ENCODE measurements around the gene XAGE2. TPM values are rescaled to one million over a fixed set of nuclear protein-coding genes. Genes with fewer than 3 reads are reported as not detected.

Gene XAGE2
- total RNA-seq, 1 experiment from 2014 or later = not detected

GRCh38 chrX:52415304-52415703 is 46.5 kb downstream of the XAGE2 start:
- H3K27me3 ChIP-seq (ENCODE audit: low read length) = no peaks in the 10 kb centered on the region
- no peak for DNase-seq
- H3K9me2 ChIP-seq (replicated peaks; ENCODE audit: insufficient read depth, low read length) = no peaks in the 10 kb centered on the region
- no peaks in the 10 kb centered on the region for H4K20me1 ChIP-seq (ENCODE audit: insufficient read depth, low read depth, low read length)
- no peaks in the 10 kb centered on the region for H3K9me3 ChIP-seq (ENCODE audit: low read length)
- H3K27ac ChIP-seq (ENCODE audit: low read length) = no peak overlapping the region
- H3K4me1 ChIP-seq (ENCODE audit: low read length) = no peaks in the 10 kb centered on the region
- no peaks in the 10 kb centered on the region for H3K79me2 ChIP-seq (ENCODE audit: low read length)
- no peak overlapping the region for H3K4me3 ChIP-seq (ENCODE audit: low read length)
- H3K9ac ChIP-seq (ENCODE audit: low read length) = no peak overlapping the region
- no peak overlapping the region for H2AFZ ChIP-seq (ENCODE audit: low read length)
- no peak overlapping the region for H3K4me2 ChIP-seq (ENCODE audit: low read depth, low read length, poor library complexity, severe bottlenecking)
- no peaks in the 10 kb centered on the region for H3K36me3 ChIP-seq (ENCODE audit: insufficient read depth, low read length)

- no peak overlapping the region for H3K27ac ChIP-seq (ENCODE audit: low read length)
- H4K20me1 ChIP-seq (ENCODE audit: insufficient read depth, low read depth, low read length) = no peaks in the 10 kb centered on the region
- DNase-seq = no peak
- H3K4me2 ChIP-seq (ENCODE audit: low read depth, low read length, poor library complexity, severe bottlenecking) = no peak overlapping the region
- no peaks in the 10 kb centered on the region for H3K36me3 ChIP-seq (ENCODE audit: insufficient read depth, low read length)
- no peaks in the 10 kb centered on the region for H3K9me2 ChIP-seq (replicated peaks; ENCODE audit: insufficient read depth, low read length)
- no peaks in the 10 kb centered on the region for H3K4me1 ChIP-seq (ENCODE audit: low read length)
- H3K4me3 ChIP-seq (ENCODE audit: low read length) = no peak overlapping the region
- no peak overlapping the region for H2AFZ ChIP-seq (ENCODE audit: low read length)
- no peaks in the 10 kb centered on the region for H3K27me3 ChIP-seq (ENCODE audit: low read length)
- H3K79me2 ChIP-seq (ENCODE audit: low read length) = no peaks in the 10 kb centered on the region
- H3K9me3 ChIP-seq (ENCODE audit: low read length) = no peaks in the 10 kb centered on the region
- H3K9ac ChIP-seq (ENCODE audit: low read length) = no peak overlapping the region
Measured at GRCh38 chrX:52416816-52417215, 48.0 kb downstream of the XAGE2 start.

DNA sequence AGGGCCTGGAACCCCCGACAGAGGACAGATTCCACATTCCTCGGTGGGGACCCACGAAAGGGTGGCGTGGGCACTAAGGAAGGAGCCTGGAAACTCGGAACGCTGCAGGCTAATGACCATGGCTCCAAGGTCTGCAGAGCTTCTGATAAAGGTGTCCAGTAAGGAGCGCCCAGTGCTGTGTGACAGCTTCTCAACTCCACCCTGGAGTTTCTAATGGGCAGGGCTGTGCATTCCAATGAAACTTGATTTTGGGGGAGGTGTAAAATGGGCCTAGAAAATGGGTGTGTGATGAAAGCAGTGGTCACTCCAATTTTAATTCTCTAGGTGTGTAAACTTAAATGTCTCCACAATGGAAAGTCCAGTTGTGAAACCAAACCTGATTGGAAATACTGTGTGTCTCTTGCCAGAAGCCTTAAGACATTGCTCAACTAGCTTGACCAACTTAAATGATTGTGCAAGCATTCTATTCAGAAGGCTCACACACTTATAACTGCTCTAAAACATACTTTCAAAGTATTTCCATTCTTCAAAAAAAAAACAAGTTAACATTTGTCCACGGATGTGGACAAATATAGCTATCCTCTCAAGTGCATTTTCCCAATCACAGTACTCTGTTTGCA is 52.1 kb downstream of the XAGE2 start:
- no peaks in the 10 kb centered on the region for H3K4me1 ChIP-seq (ENCODE audit: low read length)

GRCh38 chrX:52422884-52423283 is 54.1 kb downstream of the XAGE2 start:
- H4K20me1 ChIP-seq (ENCODE audit: insufficient read depth, low read depth, low read length) = no peaks in the 10 kb centered on the region
- H3K9me3 ChIP-seq (ENCODE audit: low read length) = no peaks in the 10 kb centered on the region
- DNase-seq = no peak
- no peak overlapping the region for H3K27ac ChIP-seq (ENCODE audit: low read length)
- H2AFZ ChIP-seq (ENCODE audit: low read length) = no peak overlapping the region
- H3K4me3 ChIP-seq (ENCODE audit: low read length) = no peak overlapping the region
- no peaks in the 10 kb centered on the region for H3K79me2 ChIP-seq (ENCODE audit: low read length)
- no peaks in the 10 kb centered on the region for H3K36me3 ChIP-seq (ENCODE audit: insufficient read depth, low read length)
- no peaks in the 10 kb centered on the region for H3K27me3 ChIP-seq (ENCODE audit: low read length)
- no peaks in the 10 kb centered on the region for H3K9me2 ChIP-seq (replicated peaks; ENCODE audit: insufficient read depth, low read length)
- H3K9ac ChIP-seq (ENCODE audit: low read length) = no peak overlapping the region
- no peak overlapping the region for H3K4me2 ChIP-seq (ENCODE audit: low read depth, low read length, poor library complexity, severe bottlenecking)
- no peaks in the 10 kb centered on the region for H3K4me1 ChIP-seq (ENCODE audit: low read length)

More for the DNA sequence above, 52.1 kb downstream of the XAGE2 start:
- H3K36me3 ChIP-seq (ENCODE audit: insufficient read depth, low read length) = no peaks in the 10 kb centered on the region
- no peak overlapping the region for H3K4me2 ChIP-seq (ENCODE audit: low read depth, low read length, poor library complexity, severe bottlenecking)
- no peaks in the 10 kb centered on the region for H3K9me3 ChIP-seq (ENCODE audit: low read length)
- no peaks in the 10 kb centered on the region for H3K27me3 ChIP-seq (ENCODE audit: low read length)
- H3K27ac ChIP-seq (ENCODE audit: low read length) = no peak overlapping the region
- no peaks in the 10 kb centered on the region for H3K79me2 ChIP-seq (ENCODE audit: low read length)
- no peak for DNase-seq
- H2AFZ ChIP-seq (ENCODE audit: low read length) = no peak overlapping the region
- no peak overlapping the region for H3K4me3 ChIP-seq (ENCODE audit: low read length)
- H3K9ac ChIP-seq (ENCODE audit: low read length) = no peak overlapping the region
- H4K20me1 ChIP-seq (ENCODE audit: insufficient read depth, low read depth, low read length) = no peaks in the 10 kb centered on the region
- no peaks in the 10 kb centered on the region for H3K9me2 ChIP-seq (replicated peaks; ENCODE audit: insufficient read depth, low read length)

GRCh38 chrX:52424656-52425055 is 55.8 kb downstream of the XAGE2 start:
- Histone ChIP-seq H3K4me2 (ENCODE audit: low read depth, low read length, poor library complexity, severe bottlenecking) (no peak overlapping the region), H3K9ac (ENCODE audit: low read length) (no peak overlapping the region), H3K4me3 (ENCODE audit: low read length) (no peak overlapping the region), H3K4me1 (ENCODE audit: low read length) (no peaks in the 10 kb centered on the region), H2AFZ (ENCODE audit: low read length) (no peak overlapping the region), H3K36me3 (ENCODE audit: insufficient read depth, low read length) (no peaks in the 10 kb centered on the region), H3K9me3 (ENCODE audit: low read length) (no peaks in the 10 kb centered on the region), H4K20me1 (ENCODE audit: insufficient read depth, low read depth, low read length) (no peaks in the 10 kb centered on the region), H3K27ac (ENCODE audit: low read length) (no peak overlapping the region), H3K27me3 (ENCODE audit: low read length) (no peaks in the 10 kb centered on the region), H3K79me2 (ENCODE audit: low read length) (no peaks in the 10 kb centered on the region), H3K9me2 (replicated peaks; ENCODE audit: insufficient read depth, low read length) (no peaks in the 10 kb centered on the region)
- DNase-seq = no peak

Small RNA genes within 50 kb of the gene (small RNA-seq; reads per million reads assigned to genes)
- gene MIR8088 = not detected

Other genes starting within 250 kb of the XAGE2 start
- gene MAGED4, start 184.1 kb upstream of the XAGE2 start, total RNA-seq (2014; rRNA removed; shearing (Covaris generic); ENCODE audit: low replicate concordance) = not detected in 2 replicates
- gene XAGE1A, start 126.8 kb downstream of the XAGE2 start, total RNA-seq (2014; rRNA removed; shearing (Covaris generic); ENCODE audit: low replicate concordance) = not detected in 2 replicates
- not detected in 2 replicates for gene XAGE1B, start 148.0 kb downstream of the XAGE2 start, total RNA-seq (2014; rRNA removed; shearing (Covaris generic); ENCODE audit: low replicate concordance)